Measurements from ENCODE around the gene GRHL3. TPM values are rescaled to one million over a fixed set of nuclear protein-coding genes. Genes with fewer than 3 reads are reported as not detected.

The GRHL3 gene
- total and polyA plus RNA-seq, 2 donors (not counting 3 experiments of a cell fraction or from before 2014, with no cell fraction given) = not detected

GRCh38 chr1:24348196-24348595, 29.0 kb downstream of the GRHL3 start:
- no peak overlapping the region for H2AFZ ChIP-seq (ENCODE audit: low read depth, low read length)
- H3K27me3 ChIP-seq (ENCODE audit: control insufficient read depth in 2 of 2, insufficient read depth in 2 of 2, low read length in 2 of 2) = peaks cover 0 to 2% of the 10 kb centered on the region in 2 experiments
- H3K4me2 ChIP-seq (ENCODE audit: insufficient read depth, low read length) = no peak overlapping the region
- no peaks in the 10 kb centered on the region for H3K9me3 ChIP-seq (replicated peaks; ENCODE audit: control insufficient read depth, insufficient read depth, low read length)
- no peak overlapping the region for H3K27ac ChIP-seq (ENCODE audit: insufficient read depth, low read depth, low read length)
- ChIA-PET CTCF (no interaction called here), POLR2A (no interaction called here)
- intact Hi-C loops (cut with micrococcal nuclease) (no loop called here), dilution Hi-C loops (cut with MboI; ENCODE audit: extremely low pct_ligation_motif_present, low sequenced_read_pairs) (no loop called here)
- BruUV-seq (replicated peaks) = no TSS peak
- no peaks in the 10 kb centered on the region for H3K79me2 ChIP-seq (ENCODE audit: control insufficient read depth, insufficient read depth, low read length)
- H3K36me3 ChIP-seq (ENCODE audit: control insufficient read depth in 2 of 2, extremely low read depth in 1 of 2, insufficient read depth in 2 of 2, low read length in 2 of 2) = no peaks in the 10 kb centered on the region
- no peaks in the 10 kb centered on the region for H3K4me1 ChIP-seq (ENCODE audit: control insufficient read depth, extremely low read depth, insufficient read depth, low read length)
- no peak overlapping the region for H3K4me3 ChIP-seq (replicated peaks in 1 of 3; ENCODE audit: insufficient read depth in 1 of 3, low read depth in 1 of 3, low read length in 3 of 3)
- H3K9me1 ChIP-seq (replicated peaks; ENCODE audit: control insufficient read depth, extremely low read depth, insufficient read depth, low read length) = no peaks in the 10 kb centered on the region
- H3K9ac ChIP-seq (replicated peaks; ENCODE audit: extremely low read depth, insufficient read depth, low read length) = no peak overlapping the region
- FAIRE-seq = no peak
- H4K20me1 ChIP-seq (replicated peaks; ENCODE audit: control insufficient read depth, extremely low read depth, insufficient read depth, low read length) = no peaks in the 10 kb centered on the region
- no peak for DNase-seq (ENCODE audit: low read depth, low spot score)
- TF ChIP-seq GATA2 (IDR thresholded peaks at IDR 0.05; ENCODE audit: insufficient read depth, insufficient read length, low read depth, low read length) = no peak
- no peak for TF ChIP-seq MYC (IDR thresholded peaks at IDR 0.05; ENCODE audit: low read depth, low read length)
- TF ChIP-seq MAX (IDR thresholded peaks at IDR 0.05; ENCODE audit: insufficient read depth, insufficient read length) = no peak
- TF ChIP-seq POLR2AphosphoS5 (IDR thresholded peaks at IDR 0.05; ENCODE audit: insufficient read depth, low read depth, low read length) = no peak
- no peak for TF ChIP-seq EZH2 (IDR thresholded peaks at IDR 0.05; ENCODE audit: borderline replicate concordance, low read depth, low read length, severe bottlenecking)
- TF ChIP-seq FOS (IDR thresholded peaks at IDR 0.05; ENCODE audit: borderline replicate concordance, insufficient read depth, low read length) = no peak
- no peak for TF ChIP-seq JUN (IDR thresholded peaks at IDR 0.05; ENCODE audit: borderline replicate concordance, insufficient read depth, insufficient read length, low read depth)
- no peak for TF ChIP-seq POLR2A (IDR thresholded peaks at IDR 0.05; ENCODE audit: low read depth, low read length)
- TF ChIP-seq, protein P1, sequence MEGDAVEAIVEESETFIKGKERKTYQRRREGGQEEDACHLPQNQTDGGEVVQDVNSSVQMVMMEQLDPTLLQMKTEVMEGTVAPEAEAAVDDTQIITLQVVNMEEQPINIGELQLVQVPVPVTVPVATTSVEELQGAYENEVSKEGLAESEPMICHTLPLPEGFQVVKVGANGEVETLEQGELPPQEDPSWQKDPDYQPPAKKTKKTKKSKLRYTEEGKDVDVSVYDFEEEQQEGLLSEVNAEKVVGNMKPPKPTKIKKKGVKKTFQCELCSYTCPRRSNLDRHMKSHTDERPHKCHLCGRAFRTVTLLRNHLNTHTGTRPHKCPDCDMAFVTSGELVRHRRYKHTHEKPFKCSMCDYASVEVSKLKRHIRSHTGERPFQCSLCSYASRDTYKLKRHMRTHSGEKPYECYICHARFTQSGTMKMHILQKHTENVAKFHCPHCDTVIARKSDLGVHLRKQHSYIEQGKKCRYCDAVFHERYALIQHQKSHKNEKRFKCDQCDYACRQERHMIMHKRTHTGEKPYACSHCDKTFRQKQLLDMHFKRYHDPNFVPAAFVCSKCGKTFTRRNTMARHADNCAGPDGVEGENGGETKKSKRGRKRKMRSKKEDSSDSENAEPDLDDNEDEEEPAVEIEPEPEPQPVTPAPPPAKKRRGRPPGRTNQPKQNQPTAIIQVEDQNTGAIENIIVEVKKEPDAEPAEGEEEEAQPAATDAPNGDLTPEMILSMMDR (IDR thresholded peaks at IDR 0.05; ENCODE audit: extremely low read depth in 1 of 2, insufficient read depth in 1 of 2, low read depth in 1 of 2, low read length in 2 of 2) = no peak
